IMR-90 (cell line): ENCODE results near the gene WDR54. TPM values are rescaled to one million over a fixed set of nuclear protein-coding genes. Genes with fewer than 3 reads are reported as not detected.
A peak's percentile ranks its signal among the peaks of the same experiment; 100 is the strongest.

Experiments
- ATAC-seq: fragments of 200-7000 bp; cut with Tn5 transposase; 2 replicates; pipeline ENCODE4 v1.9.1; 2020; ENCODE audit warnings: low read depth, mild to moderate bottlenecking, moderate library complexity
- BruUV-seq: library from RNA; stranded (reverse); fragments of 400-500 nt; replicated peaks from 2 replicates; lab custom pipeline; 2021; lab: Mats Ljungman, UMichigan
- CTCF ChIA-PET: fragments of 300-600 bp; formaldehyde crosslinking; extraction: SDS; loops from one replicate; lab custom pipeline; 2021; ENCODE audit warnings: antibody characterized with exemption; lab: Yijun Ruan, JAX
- POLR2A ChIA-PET: fragments of 300-600 bp; sonication (Branson Sonifier 250); formaldehyde crosslinking; loops from one replicate; lab custom pipeline; 2022; ENCODE audit warnings: antibody characterized with exemption; ENCODE audit not compliant: unreplicated experiment; lab: Charles Lee
- DNase-seq: peaks from one replicate; pipeline ENCODE4 v3.0.0; 2013
- H2AFZ ChIP-seq: replicated peaks from 2 replicates; pipeline ENCODE3; 2013; ENCODE audit warnings: low read length, mild to moderate bottlenecking; ENCODE audit not compliant: poor library complexity
- H2AK5ac ChIP-seq: 2 replicates; pipeline ENCODE4 v1.6.1; 2013; ENCODE audit warnings: low read depth, low read length, inconsistent platforms
- H2AK9ac ChIP-seq: replicated peaks from 2 replicates; pipeline ENCODE3; 2013; ENCODE audit warnings: mild to moderate bottlenecking, low read depth, low read length, moderate library complexity; ENCODE audit not compliant: poor library complexity
- H2BK120ac ChIP-seq: 2 replicates; pipeline ENCODE4 v1.6.1; 2013; ENCODE audit warnings: low read depth, low read length, inconsistent platforms
- H2BK15ac ChIP-seq: 3 replicates; pipeline ENCODE4 v1.6.1; 2013; ENCODE audit warnings: low read depth, low read length, inconsistent platforms
- H2BK20ac ChIP-seq: 2 replicates; pipeline ENCODE4 v1.6.1; 2013; ENCODE audit warnings: low read depth, mild to moderate bottlenecking, inconsistent platforms, low read length, moderate library complexity
- H2BK5ac ChIP-seq: 2 replicates; pipeline ENCODE4 v1.6.1; 2013; ENCODE audit warnings: mild to moderate bottlenecking, low read depth, low read length, inconsistent platforms; ENCODE audit not compliant: poor library complexity, severe bottlenecking
- H3K14ac ChIP-seq: replicated peaks from 2 replicates; pipeline ENCODE4 v1.6.1; 2013; ENCODE audit warnings: low read depth, low read length, inconsistent platforms
- H3K18ac ChIP-seq: 2 replicates; pipeline ENCODE4 v1.6.1; 2013; ENCODE audit warnings: low read depth, low read length, control low read depth
- H3K23ac ChIP-seq: 2 replicates; pipeline ENCODE4 v1.6.1; 2013; ENCODE audit warnings: low read depth, low read length, inconsistent platforms
- H3K27ac ChIP-seq: 2 replicates; pipeline ENCODE4 v1.5.1; 2013; ENCODE audit warnings: mild to moderate bottlenecking, control low read depth, low read length; ENCODE audit not compliant: insufficient read depth
- H3K27me3 ChIP-seq: 2 replicates; pipeline ENCODE4 v1.6.1; 2013; ENCODE audit warnings: low read length; ENCODE audit not compliant: control insufficient read depth, insufficient read depth
- H3K36me3 ChIP-seq: 2 replicates; pipeline ENCODE4 v1.6.1; 2013; ENCODE audit warnings: low read length, mixed read lengths; ENCODE audit not compliant: control insufficient read depth, insufficient read depth
- H3K4ac ChIP-seq: 2 replicates; pipeline ENCODE4 v1.6.1; 2013; ENCODE audit warnings: low read depth, low read length, inconsistent platforms
- H3K4me1 ChIP-seq: 2 replicates; pipeline ENCODE4 v1.6.1; 2013; ENCODE audit warnings: low read length, mixed read lengths; ENCODE audit not compliant: control insufficient read depth, insufficient read depth
- H3K4me2 ChIP-seq: 2 replicates; pipeline ENCODE4 v1.6.1; 2013; ENCODE audit warnings: low read depth, mild to moderate bottlenecking, control low read depth, low read length, moderate library complexity
- H3K4me3 ChIP-seq: 2 replicates; pipeline ENCODE4 v1.5.1; 2013; ENCODE audit warnings: low read depth, mild to moderate bottlenecking, control low read depth, low read length, moderate library complexity; ENCODE audit not compliant: insufficient read depth
- H3K56ac ChIP-seq: 2 replicates; pipeline ENCODE4 v1.6.1; 2013; ENCODE audit warnings: low read length, inconsistent platforms; ENCODE audit not compliant: insufficient read depth; ENCODE audit errors: extremely low read depth
- H3K79me1 ChIP-seq, 2 experiments: 2 replicates each; pipeline ENCODE4 v1.6.1; 2013; ENCODE audit warnings: low read length in 2 of 2, inconsistent platforms in 1 of 2, low read depth in 1 of 2
- H3K9ac ChIP-seq: 2 replicates; pipeline ENCODE4 v1.6.1; 2013; ENCODE audit warnings: low read depth, low read length, control low read depth
- H3K9me1 ChIP-seq: 2 replicates; pipeline ENCODE4 v1.6.1; 2013; ENCODE audit warnings: low read length, inconsistent platforms; ENCODE audit not compliant: insufficient read depth
- H3K9me3 ChIP-seq: 2 replicates; pipeline ENCODE4 v1.6.1; 2013; ENCODE audit warnings: low read length; ENCODE audit not compliant: control insufficient read depth, insufficient read depth
- H4K20me1 ChIP-seq: 2 replicates; pipeline ENCODE4 v1.6.1; 2013; ENCODE audit warnings: low read length, inconsistent platforms; ENCODE audit not compliant: insufficient read depth
- H4K5ac ChIP-seq: 2 replicates; pipeline ENCODE4 v1.6.1; 2013; ENCODE audit warnings: mild to moderate bottlenecking, low read depth, low read length, control low read depth
- H4K8ac ChIP-seq, 2 experiments: 2 replicates each; pipeline ENCODE4 v1.6.1; 2013; ENCODE audit warnings: low read depth in 2 of 2, low read length in 2 of 2, control low read depth in 1 of 2, inconsistent platforms in 1 of 2
- H4K91ac ChIP-seq: 2 replicates; pipeline ENCODE4 v1.6.1; 2013; ENCODE audit warnings: low read depth, low read length, inconsistent platforms; ENCODE audit not compliant: insufficient read depth
- BHLHE40 ChIP-seq: fragments of 150-350 bp; IDR thresholded peaks from 2 replicates; pipeline ENCODE4 v1.6.1; 2016; ENCODE audit warnings: mild to moderate bottlenecking, low read depth, low read length
- CEBPB ChIP-seq: IDR thresholded peaks from 2 replicates; pipeline ENCODE4 v1.6.1; 2012; ENCODE audit warnings: low read depth, low read length, improper control_type of control experiment
- CHD1 ChIP-seq: IDR thresholded peaks from 2 replicates; pipeline ENCODE4 v1.6.1; 2012; ENCODE audit warnings: low read depth, low read length, improper control_type of control experiment
- CTCF ChIP-seq: conservative IDR thresholded peaks from 2 replicates; pipeline ENCODE4 v1.5.1; 2012; ENCODE audit warnings: mild to moderate bottlenecking, low read depth, low read length, improper control_type of control experiment
- FOS ChIP-seq: fragments of 150-350 bp; IDR thresholded peaks from 2 replicates; pipeline ENCODE4 v1.6.1; 2016; ENCODE audit warnings: low read depth, low read length
- MAFK ChIP-seq: IDR thresholded peaks from 2 replicates; pipeline ENCODE4 v1.6.1; 2012; ENCODE audit warnings: low read depth, low read length, improper control_type of control experiment
- MAZ ChIP-seq: IDR thresholded peaks from 2 replicates; pipeline ENCODE4 v1.6.1; 2012; ENCODE audit warnings: low read depth, mild to moderate bottlenecking, low read length, improper control_type of control experiment, moderate library complexity, borderline replicate concordance
- NFE2L2 ChIP-seq: fragments of 150-350 bp; IDR thresholded peaks from 2 replicates; pipeline ENCODE4 v1.6.1; 2016; ENCODE audit warnings: low read depth, mild to moderate bottlenecking, low read length
- POLR2A ChIP-seq: IDR thresholded peaks from 2 replicates; pipeline ENCODE4 v1.6.1; 2012; ENCODE audit warnings: mild to moderate bottlenecking, low read depth, low read length
- RCOR1 ChIP-seq: IDR thresholded peaks from 2 replicates; pipeline ENCODE4 v1.6.1; 2012; ENCODE audit warnings: mild to moderate bottlenecking, low read length, improper control_type of control experiment; ENCODE audit not compliant: insufficient replicate concordance
- RFX5 ChIP-seq: IDR thresholded peaks from 2 replicates; pipeline ENCODE4 v1.8.0; 2012; ENCODE audit warnings: low read depth, mild to moderate bottlenecking, low read length, moderate library complexity
- SMC3 ChIP-seq: fragments of 150-350 bp; IDR thresholded peaks from 2 replicates; pipeline ENCODE4 v1.6.1; 2016; ENCODE audit warnings: low read depth, mild to moderate bottlenecking, antibody characterized with exemption, low read length, moderate library complexity
- WGBS, 2 experiments: methylation state at CpG; one replicate each; pipeline versions ENCODE4 v1.1.5 to v1.1.7; 2013; ENCODE audit warnings: missing lambda C conversion rate in 2 of 2; ENCODE audit not compliant: insufficient read length in 1 of 2; ENCODE audit errors: extremely low coverage in 2 of 2; 5-methylcytosine and 5-hydroxymethylcytosine counted together
- dilution Hi-C: fragments of 300-500 bp; cut with HindIII; formaldehyde crosslinking; loops from one replicate; pipeline ENCODE4 v1.14.3; 2018; ENCODE audit warnings: low sequenced_read_pairs; ENCODE audit not compliant: unreplicated experiment
- in situ Hi-C: fragments of 300-500 bp; cut with MboI; formaldehyde crosslinking; loops from 3 replicates; pipeline ENCODE4 v1.14.3; 2019; ENCODE audit warnings: low sequenced_read_pairs, inconsistent platforms, mixed read lengths
- intact Hi-C: fragments of 100-400 bp; cut with micrococcal nuclease; formaldehyde crosslinking; loops from 2 replicates; pipeline ENCODE4 v1.10.0; 2022
- polyA plus RNA-seq, 3 experiments: library from polyadenylated mRNA; depleted of rRNA; stranded (reverse); fragments of >200 nt; gene quantifications; 2 replicates each; pipeline ENCODE4 v1.2.3, GENCODE V29; 2012; ENCODE audit warnings: low replicate concordance in 1 of 3
- total RNA-seq: library from RNA; depleted of rRNA; stranded (reverse); fragments of >200 nt; gene quantifications from 2 replicates; pipeline ENCODE4 v1.2.3, GENCODE V29; 2012
- TF ChIP-seq, protein P1 (sequence below): fragments of 150-350 bp; IDR thresholded peaks from 2 replicates; pipeline ENCODE4 v1.6.1; 2017; ENCODE audit warnings: mild to moderate bottlenecking, antibody characterized with exemption, low read length, low read depth
- TF ChIP-seq, protein P2 (sequence below): fragments of 150-350 bp; IDR thresholded peaks from 2 replicates; pipeline ENCODE4 v1.6.1; 2016; ENCODE audit warnings: low read depth, mild to moderate bottlenecking, low read length, moderate library complexity, borderline replicate concordance

WDR54 gene
- total and polyA plus RNA-seq, 2 of the 4 experiments (the other 2 are of a cell fraction), result 47.9 to 57.2 TPM

GRCh38 chr2:74441690-74442482, 20.4 kb downstream of the WDR54 start, which contains the start of gene RTKN:
TSS of gene RTKN (minus strand) at chr2:74441937. CDS start at chr2:74441816, 121 bp downstream.
- H3K27me3 ChIP-seq, result peaks cover 5% of the 10 kb centered on the region; the same call in 1 of the 2 replicates
- in situ Hi-C loops, result no loop called here
- DNase-seq (no peak), ATAC-seq (no peak)
- CTCF ChIA-PET, result no interaction called here
- intact Hi-C loops, result no loop called here
- peaks cover 18 to 33% of the 10 kb centered on the region in 2 experiments for H3K79me1 ChIP-seq
- H2BK5ac ChIP-seq, result peak within 1 kb of the TSS; percentile 59
- H3K9me3 ChIP-seq, result no peaks in the 10 kb centered on the region
- peak within 1 kb of the TSS; percentile 86 for H4K5ac ChIP-seq
- H3K4me2 ChIP-seq, result peak within 1 kb of the TSS; percentile 54
- peak within 1 kb of the TSS; percentile 66; the same call in 1 of the 2 replicates for H3K14ac ChIP-seq
- H3K36me3 ChIP-seq, result no peaks in the 10 kb centered on the region
- H3K4me1 ChIP-seq, result peaks cover 19% of the 10 kb centered on the region
- H3K4ac ChIP-seq, result peak within 1 kb of the TSS; percentile 82
- H2AK9ac ChIP-seq, result peak within 1 kb of the TSS; percentile 81
- POLR2A ChIA-PET, result no interaction called here
- peak within 1 kb of the TSS; percentile 55 for H3K9ac ChIP-seq
- no peak within 1 kb of the TSS for H2BK20ac ChIP-seq
- dilution Hi-C loops, result no loop called here
- 0 out of 2 replicates have a peak, but pooled peaks cover 3% of the 10 kb centered on the region for H4K20me1 ChIP-seq
- no peak within 1 kb of the TSS for H3K4me3 ChIP-seq
- BruUV-seq, result no TSS peak
- peak within 1 kb of the TSS; percentile 94 for H2AFZ ChIP-seq
- no peak within 1 kb of the TSS; the same call in 1 of the 2 replicates for H3K56ac ChIP-seq
- peak within 1 kb of the TSS; percentile 70; the same call in 1 of the 3 replicates for H2BK15ac ChIP-seq
- H4K91ac ChIP-seq, result peak within 1 kb of the TSS; percentile 73
- peak within 1 kb of the TSS; percentile 29 for H3K18ac ChIP-seq
- peak within 1 kb of the TSS; percentile 55 for H2BK120ac ChIP-seq
- 47% methylated on average over 33 of the region's 75 CpGs; no CpG with 5 or more reads in 1 of the 2 experiments for WGBS, 2 experiments
- peak within 1 kb of the TSS; percentile 70; the same call in 1 of the 2 replicates for H3K27ac ChIP-seq
- H3K23ac ChIP-seq, result peak within 1 kb of the TSS; percentile 28; the same call in 1 of the 2 replicates
- peak within 1 kb of the TSS; percentile 87 to 98 for H4K8ac ChIP-seq
- H3K9me1 ChIP-seq, result peaks cover 21% of the 10 kb centered on the region
- H2AK5ac ChIP-seq, result peak within 1 kb of the TSS; percentile 92
- no peak for TF ChIP-seq CEBPB
- TF ChIP-seq MAFK, result no peak
- TF ChIP-seq, protein P1, sequence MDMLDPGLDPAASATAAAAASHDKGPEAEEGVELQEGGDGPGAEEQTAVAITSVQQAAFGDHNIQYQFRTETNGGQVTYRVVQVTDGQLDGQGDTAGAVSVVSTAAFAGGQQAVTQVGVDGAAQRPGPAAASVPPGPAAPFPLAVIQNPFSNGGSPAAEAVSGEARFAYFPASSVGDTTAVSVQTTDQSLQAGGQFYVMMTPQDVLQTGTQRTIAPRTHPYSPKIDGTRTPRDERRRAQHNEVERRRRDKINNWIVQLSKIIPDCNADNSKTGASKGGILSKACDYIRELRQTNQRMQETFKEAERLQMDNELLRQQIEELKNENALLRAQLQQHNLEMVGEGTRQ, result no peak
- TF ChIP-seq, protein P2, sequence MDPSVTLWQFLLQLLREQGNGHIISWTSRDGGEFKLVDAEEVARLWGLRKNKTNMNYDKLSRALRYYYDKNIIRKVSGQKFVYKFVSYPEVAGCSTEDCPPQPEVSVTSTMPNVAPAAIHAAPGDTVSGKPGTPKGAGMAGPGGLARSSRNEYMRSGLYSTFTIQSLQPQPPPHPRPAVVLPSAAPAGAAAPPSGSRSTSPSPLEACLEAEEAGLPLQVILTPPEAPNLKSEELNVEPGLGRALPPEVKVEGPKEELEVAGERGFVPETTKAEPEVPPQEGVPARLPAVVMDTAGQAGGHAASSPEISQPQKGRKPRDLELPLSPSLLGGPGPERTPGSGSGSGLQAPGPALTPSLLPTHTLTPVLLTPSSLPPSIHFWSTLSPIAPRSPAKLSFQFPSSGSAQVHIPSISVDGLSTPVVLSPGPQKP, result no peak
- no peak for TF ChIP-seq CTCF
- no peak for TF ChIP-seq SMC3
- no peak for TF ChIP-seq RCOR1
- TF ChIP-seq POLR2A, result no peak
- no peak for TF ChIP-seq FOS
- TF ChIP-seq CHD1, result no peak
- no peak for TF ChIP-seq MAZ
- TF ChIP-seq NFE2L2, result no peak
- no peak for TF ChIP-seq BHLHE40
- no peak for TF ChIP-seq RFX5
